Keratinocyte (primary cell): ENCODE results near the gene CLDN24. TPM values are rescaled to one million over a fixed set of nuclear protein-coding genes. Genes with fewer than 3 reads are reported as not detected.

Source experiments
- DNase-seq: peaks from one replicate; pipeline ENCODE4 v3.0.0-alpha.2; 2011; ENCODE audit warnings: low read depth, missing footprints, low spot score
- FAIRE-seq: peaks from 2 replicates; lab custom pipeline; 2011; peaks lifted over from hg19 to GRCh38; lab: Jason Lieb, UNC
- H2AFZ ChIP-seq: 2 replicates; pipeline ENCODE4 v1.6.0; 2012; ENCODE audit warnings: low read length, control low read depth, inconsistent platforms; ENCODE audit not compliant: control insufficient read depth
- H3K27ac ChIP-seq: 2 replicates; pipeline ENCODE4 v1.5.1; 2011; ENCODE audit warnings: low read length; ENCODE audit not compliant: control insufficient read depth, insufficient read depth
- H3K27me3 ChIP-seq: 3 replicates; pipeline ENCODE4 v1.6.0; 2011; ENCODE audit warnings: low read length; ENCODE audit not compliant: control insufficient read depth, insufficient read depth; ENCODE audit errors: extremely low read depth
- H3K36me3 ChIP-seq, 2 experiments: 2 replicates in 1 of 2; 3 replicates in 1 of 2; pipeline ENCODE4 v1.5.1; 2011; ENCODE audit warnings: low read length in 2 of 2, mild to moderate bottlenecking in 1 of 2; ENCODE audit not compliant: control insufficient read depth in 2 of 2, insufficient read depth in 2 of 2; ENCODE audit errors: extremely low read depth in 1 of 2
- H3K4me1 ChIP-seq: 3 replicates; pipeline ENCODE4 v1.5.1; 2011; ENCODE audit warnings: low read length; ENCODE audit not compliant: control insufficient read depth, insufficient read depth; ENCODE audit errors: extremely low read depth
- H3K4me2 ChIP-seq: 3 replicates; pipeline ENCODE4 v1.6.0; 2011; ENCODE audit warnings: low read depth, low read length; ENCODE audit not compliant: control insufficient read depth, insufficient read depth; ENCODE audit errors: extremely low read depth
- H3K4me3 ChIP-seq, 3 experiments: fragments of 200-600 bp in 1 of 3; sonication (generic) in 1 of 3; 2 replicates in 2 of 3; 3 replicates in 1 of 3; pipeline ENCODE4 v1.5.1; 2011 to 2016; ENCODE audit warnings: low read length in 3 of 3, mild to moderate bottlenecking in 3 of 3, control low read depth in 2 of 3, inconsistent platforms in 1 of 3, low read depth in 1 of 3, mixed read lengths in 1 of 3, mixed run types in 1 of 3, moderate library complexity in 1 of 3; ENCODE audit not compliant: control insufficient read depth in 2 of 3, insufficient read depth in 2 of 3; ENCODE audit errors: extremely low read depth in 1 of 3
- H3K79me2 ChIP-seq: 2 replicates; pipeline ENCODE4 v1.6.0; 2012; ENCODE audit warnings: low read length; ENCODE audit not compliant: control insufficient read depth, insufficient read depth
- H3K9ac ChIP-seq: 3 replicates; pipeline ENCODE4 v1.6.0; 2011; ENCODE audit warnings: low read length; ENCODE audit not compliant: control insufficient read depth, insufficient read depth; ENCODE audit errors: extremely low read depth
- H3K9me1 ChIP-seq: 3 replicates; pipeline ENCODE4 v1.6.0; 2011; ENCODE audit warnings: low read length; ENCODE audit not compliant: control insufficient read depth, insufficient read depth; ENCODE audit errors: extremely low read depth
- H3K9me3 ChIP-seq: 2 replicates; pipeline ENCODE4 v1.5.1; 2012; ENCODE audit warnings: low read depth, low read length; ENCODE audit not compliant: control insufficient read depth
- H4K20me1 ChIP-seq: 3 replicates; pipeline ENCODE4 v1.6.0; 2011; ENCODE audit warnings: low read length; ENCODE audit not compliant: control insufficient read depth, insufficient read depth; ENCODE audit errors: extremely low read depth
- EZH2 ChIP-seq: IDR thresholded peaks from one replicate; pipeline ENCODE4 v1.6.1; 2012; ENCODE audit warnings: inconsistent platforms, mild to moderate bottlenecking, low read length, moderate library complexity
- dilution Hi-C: fragments of 300-500 bp; cut with MboI; formaldehyde crosslinking; loops from one replicate; pipeline ENCODE4 v1.7.0; 2020; ENCODE audit warnings: low sequenced_read_pairs; ENCODE audit not compliant: extremely low pct_ligation_motif_present
- polyA plus RNA-seq, 5 experiments: library from polyadenylated mRNA; depleted of rRNA in 3 of 5; stranded (reverse) in 3 of 5; stranded (forward) in 1 of 5; unstranded in 1 of 5; fragments of >200 nt; gene quantifications; 1 replicate in 1 of 5; 2 replicates in 3 of 5; 3 replicates in 1 of 5; pipeline versions ENCODE4 v1.2.1 to v1.2.3, GENCODE V29; 2011 to 2012; ENCODE audit warnings: missing spikeins in 2 of 5, low read depth in 1 of 5, low replicate concordance in 1 of 5
- TF ChIP-seq, protein P1 (sequence below), 3 experiments: IDR thresholded peaks in 1 of 3; conservative IDR thresholded peaks in 1 of 3; optimal IDR thresholded peaks in 1 of 3; 2 replicates in 2 of 3; 3 replicates in 1 of 3; pipeline versions ENCODE3 to v1.5.1; 2011; ENCODE audit warnings: low read length in 3 of 3, mild to moderate bottlenecking in 3 of 3, moderate library complexity in 2 of 3, control low read depth in 1 of 3, inconsistent platforms in 1 of 3; ENCODE audit not compliant: insufficient read depth in 2 of 3; ENCODE audit errors: extremely low read depth in 1 of 3

The CLDN24 gene
- polyA plus RNA-seq, 1 donor (not counting 4 experiments of a cell fraction or from before 2014, with no cell fraction given): not detected

DNA sequence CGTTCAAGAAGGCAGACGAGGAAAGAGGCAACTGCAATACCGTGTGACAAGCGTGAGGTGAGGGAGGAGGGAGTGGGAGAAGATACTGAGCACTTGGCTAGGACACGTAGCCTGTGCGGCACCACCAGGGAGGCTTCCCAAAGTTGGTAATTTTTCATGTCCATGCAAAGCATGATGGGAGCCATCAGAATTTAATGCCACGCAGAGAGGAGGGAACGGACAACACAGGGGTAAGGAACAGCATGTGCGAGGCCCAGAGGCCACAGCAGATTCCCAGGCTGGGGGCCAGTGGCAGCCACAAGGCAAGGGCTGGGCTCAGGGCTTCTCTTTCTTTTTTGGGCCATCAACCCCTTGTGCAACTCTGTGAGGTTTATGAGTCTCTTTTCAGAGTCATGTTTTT, 11.0 kb upstream of the CLDN24 start:
- H3K4me1 ChIP-seq: peaks cover 22% of the 10 kb centered on the region
- H2AFZ ChIP-seq: no peak overlapping the region
- no peak overlapping the region for H3K4me2 ChIP-seq
- DNase-seq (no peak), FAIRE-seq (no peak)
- no peaks in the 10 kb centered on the region for H4K20me1 ChIP-seq
- no peak overlapping the region for H3K9ac ChIP-seq
- H3K27me3 ChIP-seq: no peaks in the 10 kb centered on the region
- H3K9me1 ChIP-seq: no peaks in the 10 kb centered on the region
- H3K27ac ChIP-seq: no peak overlapping the region
- H3K4me3 ChIP-seq: no peak overlapping the region
- TF ChIP-seq EZH2: no peak
- TF ChIP-seq, protein P1, sequence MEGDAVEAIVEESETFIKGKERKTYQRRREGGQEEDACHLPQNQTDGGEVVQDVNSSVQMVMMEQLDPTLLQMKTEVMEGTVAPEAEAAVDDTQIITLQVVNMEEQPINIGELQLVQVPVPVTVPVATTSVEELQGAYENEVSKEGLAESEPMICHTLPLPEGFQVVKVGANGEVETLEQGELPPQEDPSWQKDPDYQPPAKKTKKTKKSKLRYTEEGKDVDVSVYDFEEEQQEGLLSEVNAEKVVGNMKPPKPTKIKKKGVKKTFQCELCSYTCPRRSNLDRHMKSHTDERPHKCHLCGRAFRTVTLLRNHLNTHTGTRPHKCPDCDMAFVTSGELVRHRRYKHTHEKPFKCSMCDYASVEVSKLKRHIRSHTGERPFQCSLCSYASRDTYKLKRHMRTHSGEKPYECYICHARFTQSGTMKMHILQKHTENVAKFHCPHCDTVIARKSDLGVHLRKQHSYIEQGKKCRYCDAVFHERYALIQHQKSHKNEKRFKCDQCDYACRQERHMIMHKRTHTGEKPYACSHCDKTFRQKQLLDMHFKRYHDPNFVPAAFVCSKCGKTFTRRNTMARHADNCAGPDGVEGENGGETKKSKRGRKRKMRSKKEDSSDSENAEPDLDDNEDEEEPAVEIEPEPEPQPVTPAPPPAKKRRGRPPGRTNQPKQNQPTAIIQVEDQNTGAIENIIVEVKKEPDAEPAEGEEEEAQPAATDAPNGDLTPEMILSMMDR (optimal IDR thresholded peaks at IDR 0.05 in 1 of 3, IDR thresholded peaks at IDR 0.05 in 1 of 3, conservative IDR thresholded peaks at IDR 0.05 in 1 of 3; ENCODE audit: extremely low read depth in 1 of 3, insufficient read depth in 2 of 3, low read length in 3 of 3): no peak
- no peaks in the 10 kb centered on the region for H3K36me3 ChIP-seq
- dilution Hi-C loops: no loop called here
- H3K9me3 ChIP-seq: no peaks in the 10 kb centered on the region
- no peaks in the 10 kb centered on the region for H3K79me2 ChIP-seq

- no peaks in the 10 kb centered on the region for H3K27me3 ChIP-seq
- FAIRE-seq: no peak
- H3K4me1 ChIP-seq: peaks cover 22% of the 10 kb centered on the region
- H4K20me1 ChIP-seq: no peaks in the 10 kb centered on the region
- no peak for DNase-seq
- no peaks in the 10 kb centered on the region for H3K36me3 ChIP-seq
- H2AFZ ChIP-seq: no peak overlapping the region
- no peak overlapping the region for H3K4me2 ChIP-seq
- no peak overlapping the region for H3K4me3 ChIP-seq
- no peak overlapping the region for H3K9ac ChIP-seq
- dilution Hi-C loops: no loop called here
- TF ChIP-seq, protein P1 (optimal IDR thresholded peaks at IDR 0.05 in 1 of 3, IDR thresholded peaks at IDR 0.05 in 1 of 3, conservative IDR thresholded peaks at IDR 0.05 in 1 of 3; ENCODE audit: extremely low read depth in 1 of 3, insufficient read depth in 2 of 3, low read length in 3 of 3): no peak
- no peaks in the 10 kb centered on the region for H3K79me2 ChIP-seq
- H3K9me1 ChIP-seq: no peaks in the 10 kb centered on the region
- no peak overlapping the region for H3K27ac ChIP-seq
- H3K9me3 ChIP-seq: no peaks in the 10 kb centered on the region
Observed at GRCh38 chr4:183332447-183332846, 10.2 kb upstream of the CLDN24 start.
